ENCODE results near the gene C17orf113.

GRCh38 chr17:42041619-42042018, 8.8 kb downstream of the C17orf113 start:
- TF ChIP-seq CTCF (IDR thresholded peaks at IDR 0.05) (no peak), EP300 (IDR thresholded peaks at IDR 0.05) (no peak), POLR2AphosphoS5 (IDR thresholded peaks at IDR 0.05) (no peak)
